Retinal pigment epithelial cell (primary cell): Measurements from ENCODE around the gene ACOT9.

ENCODE experiments used
- DNase-seq: peaks from one replicate; pipeline ENCODE4 v3.0.0-alpha.2; 2010; ENCODE audit warnings: low read depth
- H3K4me3 ChIP-seq: 2 replicates; pipeline ENCODE4 v1.5.1; 2011; ENCODE audit warnings: mild to moderate bottlenecking, low read length, control low read depth, moderate library complexity
- CTCF ChIP-seq: conservative IDR thresholded peaks from 2 replicates; pipeline ENCODE4 v1.5.1; 2011; ENCODE audit warnings: low read depth, low read length, control low read depth, inconsistent platforms

The ACOT9 gene

DNA sequence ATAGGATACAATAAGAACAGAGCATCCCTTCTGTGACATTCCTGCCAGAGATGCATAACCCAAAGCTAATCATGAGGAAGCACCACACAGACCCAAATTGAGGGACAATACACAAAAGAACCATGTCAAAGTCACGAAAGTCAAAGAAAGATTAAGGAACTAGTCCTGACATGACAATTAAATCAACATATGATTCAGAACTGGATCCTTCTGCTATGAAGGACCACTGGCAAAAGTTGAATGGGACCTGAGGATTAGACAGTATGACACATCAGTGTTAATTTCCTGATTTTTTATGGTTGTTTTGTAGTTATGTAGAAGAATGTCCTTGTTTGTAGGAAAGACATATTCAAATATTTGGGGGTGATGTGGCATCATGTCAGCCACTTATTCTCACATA, 13.9 kb downstream of the ACOT9 start:
- H3K4me3 ChIP-seq, result no peak overlapping the region
- no peak for DNase-seq
- no peak for TF ChIP-seq CTCF

- TF ChIP-seq CTCF, result no peak
These were observed 15.9 kb downstream of the ACOT9 start for GRCh38 chrX:23727206-23727605.

GRCh38 chrX:23726191-23726590, 16.9 kb downstream of the ACOT9 start:
- H3K4me3 ChIP-seq, result no peak overlapping the region
- TF ChIP-seq CTCF, result no peak
- no peak for DNase-seq

More at GRCh38 chrX:23727206-23727605, 15.9 kb downstream of the ACOT9 start:
- DNase-seq, result no peak
- H3K4me3 ChIP-seq, result no peak overlapping the region

DNA sequence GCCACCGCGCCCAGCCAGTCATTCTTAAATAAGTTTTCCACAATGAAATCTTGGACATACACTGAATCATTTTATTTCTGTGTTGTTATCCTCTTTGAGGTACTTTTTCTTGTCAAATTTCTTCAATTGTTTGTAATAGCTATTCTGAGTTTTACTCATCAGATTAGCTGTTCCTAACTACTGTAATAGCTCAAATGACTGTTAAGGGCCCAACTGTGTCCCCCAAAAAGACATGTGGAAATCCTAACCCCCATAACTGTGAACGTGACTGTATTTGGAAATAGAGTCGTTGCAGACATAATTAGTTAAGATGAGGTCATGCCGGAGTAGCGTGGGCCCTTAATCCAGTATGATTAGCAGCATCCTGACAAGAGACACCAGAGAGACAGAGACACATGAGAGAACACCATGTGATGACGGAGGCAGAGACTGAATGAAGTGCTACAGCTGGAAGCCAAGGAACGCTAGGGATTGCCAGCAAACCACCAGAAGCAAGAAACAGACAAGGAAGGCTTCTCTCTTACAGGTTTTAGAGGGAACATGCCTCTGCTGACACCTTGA, 22.9 kb downstream of the ACOT9 start:
- DNase-seq, result no peak
- TF ChIP-seq CTCF, result no peak
- no peak overlapping the region for H3K4me3 ChIP-seq

GRCh38 chrX:23705235-23705634, 37.8 kb downstream of the ACOT9 start:
- no peak for TF ChIP-seq CTCF
- no peak for DNase-seq
- no peak overlapping the region for H3K4me3 ChIP-seq

DNA sequence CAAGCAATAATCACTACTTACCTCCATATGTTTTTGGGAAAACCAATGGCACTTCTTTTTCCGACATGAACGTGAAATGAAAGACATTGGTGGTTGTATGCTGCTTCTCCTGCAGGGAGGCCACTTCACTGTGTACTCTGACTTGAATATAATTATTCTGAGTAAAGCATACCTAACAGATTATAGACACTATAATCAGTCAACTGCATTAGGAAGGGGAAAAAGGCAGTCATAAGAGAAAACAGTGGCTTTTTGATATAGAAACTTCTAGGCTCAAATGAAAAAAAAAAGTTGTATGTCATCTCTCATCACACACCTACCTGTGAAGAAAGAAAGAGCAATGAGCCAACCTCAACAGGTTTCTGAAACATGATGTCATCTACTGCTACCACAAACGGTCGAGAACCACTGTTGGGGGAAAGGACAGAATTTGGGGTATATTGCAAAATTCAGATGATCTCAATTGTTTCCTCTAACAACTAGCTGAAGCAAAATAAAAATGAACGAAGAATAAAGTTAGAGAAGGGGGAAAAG, 38.3 kb downstream of the ACOT9 start:
- no peak overlapping the region for H3K4me3 ChIP-seq
- DNase-seq, result no peak
- no peak for TF ChIP-seq CTCF

DNA sequence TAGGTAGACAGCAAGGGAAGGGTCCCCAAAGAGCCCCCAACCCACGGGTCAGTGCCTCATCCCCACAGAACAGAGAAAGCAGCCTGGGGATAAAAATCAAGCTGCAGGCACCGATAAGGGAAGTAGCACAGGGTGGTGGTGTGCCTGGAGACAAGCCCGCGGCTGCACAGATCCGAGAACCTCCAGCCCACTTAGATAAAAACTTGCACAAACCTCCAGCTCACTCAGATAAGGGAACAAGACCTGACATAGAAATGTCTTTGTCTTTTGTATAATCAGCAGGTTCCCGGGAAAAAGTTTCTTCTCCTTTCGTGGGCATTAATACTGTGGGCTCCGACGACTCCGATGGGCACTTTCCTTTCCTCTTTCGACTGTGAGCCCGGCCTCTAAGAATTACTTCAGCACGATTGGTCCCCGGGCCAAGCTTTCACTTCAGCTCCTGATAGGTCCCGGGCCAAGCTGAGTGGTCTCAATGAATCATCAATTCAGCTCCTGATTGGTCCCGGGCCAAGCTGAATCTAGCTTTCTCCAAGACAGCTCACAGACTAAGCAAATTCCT, 43.4 kb downstream of the ACOT9 start:
- no peak for DNase-seq
- H3K4me3 ChIP-seq, result no peak overlapping the region
- TF ChIP-seq CTCF, result no peak
